Right atrium auricular region (tissue), 2 donors: ENCODE measurements around the gene PRND. TPM values are rescaled to one million over a fixed set of nuclear protein-coding genes. Genes with fewer than 3 reads are reported as not detected.

Source experiments
- DNase-seq: peaks from one replicate; pipeline ENCODE4 v3.0.0-alpha.2; 2019; ENCODE audit warnings: low spot score
- H3K27ac ChIP-seq, 2 donors: fragments of 200-600 bp; sonication (generic); 1 replicate in 1 of 2; 2 replicates in 1 of 2; pipeline ENCODE4 v1.5.1; 2016 to 2019
- H3K27me3 ChIP-seq, 2 donors: fragments of 200-600 bp; sonication (generic); one replicate each; pipeline versions ENCODE4 v1.5.1 to v1.6.0; 2017 to 2019
- H3K36me3 ChIP-seq: fragments of 200-600 bp; sonication (generic); one replicate; pipeline ENCODE4 v1.5.1; 2016
- H3K4me1 ChIP-seq, 2 donors: fragments of 200-600 bp; sonication (generic); one replicate each; pipeline versions ENCODE4 v1.5.1 to v1.6.0; 2017 to 2019
- H3K4me3 ChIP-seq, 2 donors: fragments of 200-600 bp; sonication (generic); 1 replicate in 1 of 2; 2 replicates in 1 of 2; pipeline ENCODE4 v1.5.1; 2017 to 2019; ENCODE audit warnings: mild to moderate bottlenecking in 1 of 2, moderate library complexity in 1 of 2
- H3K9me3 ChIP-seq, 2 donors: fragments of 200-600 bp; sonication (generic); one replicate each; pipeline ENCODE4 v1.5.1; 2019
- total RNA-seq, 2 donors: library from RNA; depleted of rRNA; stranded (reverse); fragments of >200 nt; gene quantifications; one replicate each; pipeline ENCODE4 v1.1.0, GENCODE V29; 2016
- TF ChIP-seq, protein P1 (sequence below), 2 donors: fragments of 200-600 bp; sonication (generic); IDR thresholded peaks; one replicate each; pipeline ENCODE4 v1.5.1; 2019; ENCODE audit warnings: antibody characterized with exemption in 2 of 2

The PRND gene
- total RNA-seq, 2 donors from 2014 or later, result not detected

DNA sequence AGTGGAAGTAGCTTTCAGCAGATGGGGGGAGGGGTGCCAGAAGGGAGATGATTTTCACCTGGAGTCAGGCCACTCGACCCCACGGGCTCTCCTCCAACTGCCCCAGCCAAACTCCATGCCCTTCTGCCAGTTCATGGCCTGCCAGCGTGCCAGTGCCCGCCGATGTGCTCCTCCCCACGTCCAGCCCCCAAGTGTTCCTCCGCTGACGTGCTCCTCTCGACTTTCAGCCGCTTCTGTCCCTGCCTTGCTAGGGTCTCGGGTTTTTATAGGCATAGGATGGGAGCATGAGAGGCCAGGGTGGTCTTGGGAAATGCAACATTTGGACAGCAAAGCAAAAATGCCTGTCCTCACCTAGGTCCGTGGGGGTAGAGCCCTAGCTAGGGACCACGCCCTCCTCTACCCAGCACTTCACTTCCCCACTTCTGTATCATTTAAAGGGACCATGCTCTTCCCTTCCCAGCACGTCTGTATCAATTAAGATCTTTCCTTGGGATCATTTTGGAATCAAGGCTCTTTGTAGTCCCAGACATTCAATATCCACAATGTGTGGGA is 54.4 kb downstream of the PRND start:
- Histone ChIP-seq H3K27ac (no peak overlapping the region), H3K9me3 (no peaks in the 10 kb centered on the region), H3K4me1 (no peaks in the 10 kb centered on the region), H3K36me3 (no peaks in the 10 kb centered on the region), H3K27me3 (no peaks in the 10 kb centered on the region), H3K4me3 (no peak overlapping the region)
- TF ChIP-seq, protein P1, sequence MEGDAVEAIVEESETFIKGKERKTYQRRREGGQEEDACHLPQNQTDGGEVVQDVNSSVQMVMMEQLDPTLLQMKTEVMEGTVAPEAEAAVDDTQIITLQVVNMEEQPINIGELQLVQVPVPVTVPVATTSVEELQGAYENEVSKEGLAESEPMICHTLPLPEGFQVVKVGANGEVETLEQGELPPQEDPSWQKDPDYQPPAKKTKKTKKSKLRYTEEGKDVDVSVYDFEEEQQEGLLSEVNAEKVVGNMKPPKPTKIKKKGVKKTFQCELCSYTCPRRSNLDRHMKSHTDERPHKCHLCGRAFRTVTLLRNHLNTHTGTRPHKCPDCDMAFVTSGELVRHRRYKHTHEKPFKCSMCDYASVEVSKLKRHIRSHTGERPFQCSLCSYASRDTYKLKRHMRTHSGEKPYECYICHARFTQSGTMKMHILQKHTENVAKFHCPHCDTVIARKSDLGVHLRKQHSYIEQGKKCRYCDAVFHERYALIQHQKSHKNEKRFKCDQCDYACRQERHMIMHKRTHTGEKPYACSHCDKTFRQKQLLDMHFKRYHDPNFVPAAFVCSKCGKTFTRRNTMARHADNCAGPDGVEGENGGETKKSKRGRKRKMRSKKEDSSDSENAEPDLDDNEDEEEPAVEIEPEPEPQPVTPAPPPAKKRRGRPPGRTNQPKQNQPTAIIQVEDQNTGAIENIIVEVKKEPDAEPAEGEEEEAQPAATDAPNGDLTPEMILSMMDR (IDR thresholded peaks at IDR 0.05), result no peak
- no peak for DNase-seq

Other genes starting within 250 kb of the PRND start
- 100 to 1,000 TPM; 156 to 221 TPM for gene PRNP, start 35.5 kb upstream of the PRND start, total RNA-seq
- 10 to 100 TPM in 1 of 2 donors, 1 to 10 TPM in 1; 5.7 to 10.3 TPM for gene RASSF2, start 101.7 kb downstream of the PRND start, total RNA-seq